K562 (cell line): ENCODE results near the gene UBE2E3. TPM values are rescaled to one million over a fixed set of nuclear protein-coding genes. Genes with fewer than 3 reads are reported as not detected.
A peak's percentile ranks its signal among the peaks of the same experiment; 100 is the strongest.

Source experiments
- ATAC-seq: fragments of 200-7000 bp; cut with Tn5 transposase; 3 replicates; pipeline ENCODE4 v1.9.1; 2020; ENCODE audit warnings: moderate library complexity
- BruUV-seq: library from RNA; stranded (reverse); fragments of 400-500 nt; replicated peaks from 2 replicates; lab custom pipeline; 2021; lab: Mats Ljungman, UMichigan
- CTCF ChIA-PET: fragments of 300-600 bp; formaldehyde crosslinking; extraction: SDS; loops from one replicate; lab custom pipeline; 2021; ENCODE audit warnings: low intra/inter-chr PET ratio; lab: Yijun Ruan, JAX
- POLR2A ChIA-PET: fragments of 300-600, 350-650 bp; sonication (Branson Sonifier 250); formaldehyde crosslinking; extraction: SDS; loops from one replicate; lab custom pipeline; 2021; ENCODE audit warnings: antibody characterized with exemption, inconsistent platforms; lab: Yijun Ruan, JAX
- DNase-seq, 4 experiments: peaks; one replicate each; pipeline versions ENCODE4 v3.0.0 to v3.0.0-alpha.2; 2011 to 2018; ENCODE audit warnings: low spot score in 3 of 4, mixed read lengths in 3 of 4; ENCODE audit errors: extremely low read depth in 1 of 4
- FAIRE-seq: peaks from 2 replicates; lab custom pipeline; 2011; peaks lifted over from hg19 to GRCh38; lab: Jason Lieb, UNC
- H2AFZ ChIP-seq: 2 replicates; pipeline ENCODE4 v1.6.0; 2011; ENCODE audit warnings: low read depth, low read length, control low read depth, inconsistent platforms
- H3K27ac ChIP-seq: fragments of 200-600 bp; 3 replicates; pipeline ENCODE4 v1.8.0; 2011; ENCODE audit warnings: low read depth, mild to moderate bottlenecking, control low read depth, inconsistent platforms, low read length, moderate library complexity, mixed read lengths; ENCODE audit errors: extremely low read depth
- H3K27me3 ChIP-seq, 2 experiments: fragments of 300-600 bp in 1 of 2; 2 replicates in 1 of 2; 3 replicates in 1 of 2; pipeline versions ENCODE4 v1.6.0 to v1.8.0; 2011; ENCODE audit warnings: inconsistent platforms in 2 of 2, low read length in 2 of 2, mild to moderate bottlenecking in 1 of 2, mixed read lengths in 1 of 2, moderate library complexity in 1 of 2; ENCODE audit not compliant: control insufficient read depth in 2 of 2, insufficient read depth in 2 of 2
- H3K36me3 ChIP-seq: fragments of 300-600 bp; 3 replicates; pipeline ENCODE4 v1.8.0; 2011; ENCODE audit warnings: mild to moderate bottlenecking, low read length, inconsistent platforms; ENCODE audit not compliant: control insufficient read depth, insufficient read depth
- H3K4me1 ChIP-seq, 2 experiments: fragments of 200-600 bp in 1 of 2; replicated peaks in 1 of 2; 2 replicates in 1 of 2; 3 replicates in 1 of 2; pipeline versions ENCODE4 v1.5.1 to v1.8.0; 2011; ENCODE audit warnings: inconsistent platforms in 2 of 2, low read length in 2 of 2, mild to moderate bottlenecking in 1 of 2, mixed read lengths in 1 of 2, moderate library complexity in 1 of 2; ENCODE audit not compliant: control insufficient read depth in 2 of 2, insufficient read depth in 2 of 2
- H3K4me2 ChIP-seq: 2 replicates; pipeline ENCODE4 v1.6.1; 2011; ENCODE audit warnings: low read length, control low read depth, inconsistent platforms, mixed read lengths; ENCODE audit not compliant: insufficient read depth
- H3K4me3 ChIP-seq: fragments of 200-600 bp; sonication (generic), shearing (Covaris generic); 2 replicates; pipeline ENCODE4 v1.5.1; 2016; ENCODE audit warnings: control low read depth, inconsistent platforms
- H3K79me2 ChIP-seq: fragments of 200-600 bp; 3 replicates; pipeline ENCODE4 v1.8.0; 2011; ENCODE audit warnings: low read length, inconsistent platforms; ENCODE audit not compliant: control insufficient read depth, insufficient read depth
- H3K9ac ChIP-seq, 2 experiments: 2 replicates each; pipeline versions ENCODE4 v1.6.0 to v1.6.1; 2011; ENCODE audit warnings: low read depth in 2 of 2, low read length in 2 of 2, control low read depth in 1 of 2, inconsistent platforms in 1 of 2, mild to moderate bottlenecking in 1 of 2, mixed read lengths in 1 of 2; ENCODE audit not compliant: insufficient read depth in 1 of 2
- H3K9me1 ChIP-seq: one replicate; pipeline ENCODE4 v1.6.0; 2011; ENCODE audit warnings: inconsistent platforms, mild to moderate bottlenecking, low read length, moderate library complexity; ENCODE audit not compliant: control insufficient read depth, insufficient read depth
- H3K9me3 ChIP-seq: replicated peaks from 2 replicates; pipeline ENCODE4 v1.5.1; 2011; ENCODE audit warnings: low read depth, low read length, inconsistent platforms; ENCODE audit not compliant: control insufficient read depth, insufficient read depth
- H4K20me1 ChIP-seq: replicated peaks from 2 replicates; pipeline ENCODE4 v1.6.1; 2011; ENCODE audit warnings: low read length, inconsistent platforms, mixed read lengths; ENCODE audit not compliant: control insufficient read depth, insufficient read depth
- BDP1 ChIP-seq: IDR thresholded peaks from 3 replicates; pipeline ENCODE4 v1.6.1; 2011; ENCODE audit not compliant: insufficient read length, insufficient read depth
- CC2D1A ChIP-seq: fragments of 450-650 bp; IDR thresholded peaks from 2 replicates; pipeline ENCODE4 v1.6.1; 2017; ENCODE audit warnings: mild to moderate bottlenecking
- CXXC5 ChIP-seq: fragments of 250-450 bp; sonication (Bioruptor Pico); IDR thresholded peaks from 2 replicates; pipeline ENCODE4 v1.8.0; 2022; ENCODE audit warnings: inconsistent platforms, mild to moderate bottlenecking, moderate library complexity
- DLX4 ChIP-seq: fragments of 250-450 bp; sonication (Bioruptor Pico); IDR thresholded peaks from 2 replicates; pipeline ENCODE4 v1.6.1; 2021; ENCODE audit warnings: mild to moderate bottlenecking
- DNMT1 ChIP-seq: fragments of 450-650 bp; IDR thresholded peaks from 2 replicates; pipeline ENCODE4 v1.6.1; 2016; ENCODE audit warnings: antibody characterized with exemption, mild to moderate bottlenecking
- ID3 ChIP-seq, 2 experiments: fragments of 250-450 bp in 1 of 2; fragments of 450-650 bp in 1 of 2; sonication (Bioruptor Pico) in 1 of 2; IDR thresholded peaks; 2 replicates each; pipeline versions ENCODE4 v1.6.1 to v1.8.0; 2016 to 2021; ENCODE audit warnings: mild to moderate bottlenecking in 2 of 2, moderate library complexity in 2 of 2, missing compliant biosample characterization in 1 of 2, missing genetic modification characterization in 1 of 2
- NFIC ChIP-seq: fragments of 450-650 bp; IDR thresholded peaks from 2 replicates; pipeline ENCODE4 v1.6.1; 2017; ENCODE audit warnings: mild to moderate bottlenecking, inconsistent platforms
- NFIX ChIP-seq: fragments of 250-450 bp; sonication (Bioruptor Pico); IDR thresholded peaks from 2 replicates; pipeline ENCODE4 v1.4.0; 2020; ENCODE audit warnings: low read depth, mild to moderate bottlenecking, moderate library complexity
- TARDBP ChIP-seq: fragments of 450-650 bp; IDR thresholded peaks from 2 replicates; pipeline ENCODE4 v1.6.1; 2016
- ZBTB17 ChIP-seq: fragments of 450-650 bp; formaldehyde crosslinking; IDR thresholded peaks from 2 replicates; pipeline ENCODE4 v1.4.0; 2020; ENCODE audit warnings: mild to moderate bottlenecking
- ZC3H11A ChIP-seq: IDR thresholded peaks from 2 replicates; pipeline ENCODE4 v1.6.1; 2012; ENCODE audit warnings: low read depth, low read length, improper control_type of control experiment
- ZNF592 ChIP-seq: fragments of 450-650 bp; IDR thresholded peaks from 2 replicates; pipeline ENCODE4 v1.6.1; 2017; ENCODE audit warnings: antibody characterized with exemption, mild to moderate bottlenecking
- in situ Hi-C: fragments of 300-500 bp; cut with MboI; formaldehyde crosslinking; loops from 4 replicates; pipeline ENCODE4 v1.15.0; 2018; ENCODE audit warnings: inconsistent platforms, mixed read lengths
- intact Hi-C: fragments of 100-400 bp; cut with micrococcal nuclease; formaldehyde crosslinking; loops from 2 replicates; pipeline ENCODE4 v1.14.2; 2022
- polyA plus RNA-seq, 8 experiments: library from polyadenylated mRNA; depleted of rRNA in 4 of 8; stranded (reverse) in 5 of 8; unstranded in 3 of 8; fragments of >200 nt; fragmentation: Nextera tagmentation in 2 of 8; fragmentation: Illumina TruSeq in 1 of 8; extraction: Ambion mirVana in 2 of 8; extraction: Trizol in 1 of 8; gene quantifications; 2 replicates each; pipeline versions ENCODE4 v1.2.1 to v1.2.3, GENCODE V29; 2011 to 2014; ENCODE audit warnings: inconsistent platforms in 1 of 8, missing spikeins in 1 of 8
- total RNA-seq, 7 experiments: library from RNA; depleted of rRNA in 6 of 7; stranded (reverse); fragments of >200 nt in 6 of 7; fragmentation: Illumina TruSeq in 2 of 7; extraction: Trizol in 2 of 7; gene quantifications; 2 replicates each; pipeline versions ENCODE4 v1.2.1 to v1.2.3, GENCODE V29; 2011 to 2021; ENCODE audit warnings: low replicate concordance in 1 of 7

Gene UBE2E3
- total and polyA plus RNA-seq, 9 of the 15 experiments (the other 6 are each of a cell fraction or from before 2014, with no cell fraction given) = 58.2 to 173 (median 78.0) TPM

GRCh38 chr2:180953550-180953949 lies 26.9 kb upstream of the UBE2E3 start:
- CTCF ChIA-PET = no interaction called here
- no peaks in the 10 kb centered on the region for H3K27me3 ChIP-seq
- ATAC-seq = no peak
- intact Hi-C loops = no loop called here
- no peak for TF ChIP-seq BDP1
- TF ChIP-seq DNMT1 = no peak
- no peak for TF ChIP-seq CXXC5 (CRISPR knock-in tag)
- TF ChIP-seq DLX4 (CRISPR knock-in tag) = no peak
- TF ChIP-seq ZBTB17 (CRISPR knock-in tag) = no peak
- no peak for TF ChIP-seq TARDBP
- TF ChIP-seq ZNF592 = no peak
- TF ChIP-seq NFIC = peak; percentile 97
- TF ChIP-seq CC2D1A = no peak
- TF ChIP-seq NFIX (CRISPR knock-in tag) = peak; percentile 98
- TF ChIP-seq ZC3H11A = no peak
- TF ChIP-seq ID3 (CRISPR knock-in tag; IDR thresholded peaks at IDR 0.05) = no peak
- no peak for TF ChIP-seq ID3 (tag; IDR thresholded peaks at IDR 0.05)
- TF ChIP-seq, all 486 proteins: peak for 2
- Histone ChIP-seq H3K27ac (no peak overlapping the region), H3K79me2 (no peaks in the 10 kb centered on the region), H4K20me1 (no peaks in the 10 kb centered on the region), H3K9me1 (no peaks in the 10 kb centered on the region), H3K36me3 (no peaks in the 10 kb centered on the region), H2AFZ (no peak overlapping the region), H3K4me2 (no peak overlapping the region), H3K4me3 (no peak overlapping the region), H3K9ac (no peak overlapping the region), H3K4me1 (no peaks in the 10 kb centered on the region), H3K9me3 (no peaks in the 10 kb centered on the region)
- in situ Hi-C loops = no loop called here
- BruUV-seq = no TSS peak
- POLR2A ChIA-PET = no interaction called here
- DNase-seq (no peak), FAIRE-seq (no peak)
